Fibroblast of gingiva (primary cell): ENCODE results near the gene PRKG1.

Experiments
- DNase-seq: peaks from one replicate; pipeline ENCODE4 v3.0.0-alpha.2; 2011; ENCODE audit warnings: low read depth

The PRKG1 gene

DNA sequence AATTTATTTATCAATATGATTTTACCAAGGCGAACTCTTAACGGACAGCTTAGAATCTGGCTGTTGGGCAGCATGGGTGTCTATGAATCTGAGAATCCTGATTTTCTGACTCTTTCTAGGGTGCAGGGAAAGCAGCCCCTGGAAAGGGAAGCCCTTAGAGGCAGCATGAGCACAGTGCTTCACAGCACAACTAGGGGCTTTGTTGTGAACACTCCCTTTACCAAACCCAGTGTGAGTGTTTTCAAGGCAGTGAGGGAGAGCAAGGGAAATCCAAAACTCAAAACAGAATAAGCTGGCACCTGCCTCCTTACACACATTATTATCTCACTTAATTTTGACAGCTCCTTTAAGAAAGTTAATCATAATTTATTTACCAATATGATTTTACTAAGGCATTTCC is 741.4 kb downstream of the PRKG1 start:
- DNase-seq = no peak

DNA sequence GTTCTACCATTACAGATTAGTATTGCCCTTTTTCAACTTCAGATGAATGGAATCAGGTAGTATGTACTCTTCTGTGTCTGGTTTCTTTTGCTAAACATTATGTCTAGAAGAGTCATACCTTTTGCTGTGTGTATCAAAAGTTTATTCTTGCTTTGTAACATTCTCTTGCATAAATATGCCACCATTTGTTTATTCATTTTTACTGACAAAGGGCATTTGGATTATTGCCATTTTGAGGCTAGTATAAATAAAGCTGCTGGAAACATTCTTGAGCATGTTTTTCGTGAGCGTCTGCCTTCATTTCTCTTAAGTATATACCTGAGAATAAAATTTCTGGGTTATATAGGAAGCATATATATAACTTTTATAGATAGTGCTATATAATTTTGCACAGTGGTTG is 746.8 kb downstream of the PRKG1 start:
- no peak for DNase-seq

DNA sequence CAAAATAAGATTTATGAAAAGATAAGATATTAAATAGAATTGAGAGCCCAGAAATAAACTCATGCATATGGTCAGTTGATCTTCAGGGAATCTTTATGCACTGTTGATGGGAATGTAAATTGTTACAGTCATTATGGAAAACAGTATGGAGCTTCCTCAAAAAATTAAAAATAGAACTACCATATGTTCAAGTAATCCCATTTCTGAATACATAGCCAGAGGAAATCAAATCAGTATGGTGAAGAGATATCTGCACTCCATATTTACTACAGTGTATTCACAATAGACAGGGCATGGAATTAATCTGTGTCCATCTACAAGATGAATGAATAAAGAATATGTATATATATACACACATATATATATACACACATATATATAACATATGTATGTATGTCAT is 747.5 kb downstream of the PRKG1 start:
- DNase-seq = no peak

DNA sequence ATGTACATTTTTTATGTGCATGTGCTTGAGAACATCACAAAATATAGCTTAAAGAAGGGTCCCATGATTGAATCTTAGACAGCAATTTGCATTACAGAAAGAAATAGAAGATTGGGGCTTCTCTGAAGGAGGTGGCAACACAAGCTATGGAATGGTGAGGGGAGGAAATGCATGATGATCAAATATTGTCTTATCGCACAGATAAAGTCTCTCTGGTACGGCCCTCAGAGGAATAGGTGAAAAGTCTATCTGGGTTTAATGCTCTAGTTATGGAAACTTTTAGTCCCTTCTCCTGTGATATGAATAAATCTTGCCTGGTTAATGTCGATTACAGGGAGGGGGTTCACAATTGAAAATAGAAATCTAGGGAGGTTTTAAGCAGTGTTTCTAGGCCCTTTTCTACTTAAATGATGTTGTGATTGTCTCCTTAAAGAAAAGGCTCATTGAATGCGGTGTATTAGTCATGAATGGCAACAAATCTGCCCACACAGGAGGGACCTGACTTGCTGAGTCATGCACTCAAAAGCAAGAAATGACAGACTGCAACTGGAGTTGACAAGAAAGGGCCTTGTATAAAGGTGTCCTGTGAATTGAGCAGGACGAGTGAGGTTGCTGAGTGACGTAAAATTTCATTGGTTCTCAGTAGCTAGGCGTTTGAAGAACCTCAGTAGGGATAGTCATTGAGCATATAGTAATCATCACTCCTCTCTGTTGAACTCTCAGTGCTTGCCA is 758.5 kb downstream of the PRKG1 start:
- peak; percentile 22 for DNase-seq

DNA sequence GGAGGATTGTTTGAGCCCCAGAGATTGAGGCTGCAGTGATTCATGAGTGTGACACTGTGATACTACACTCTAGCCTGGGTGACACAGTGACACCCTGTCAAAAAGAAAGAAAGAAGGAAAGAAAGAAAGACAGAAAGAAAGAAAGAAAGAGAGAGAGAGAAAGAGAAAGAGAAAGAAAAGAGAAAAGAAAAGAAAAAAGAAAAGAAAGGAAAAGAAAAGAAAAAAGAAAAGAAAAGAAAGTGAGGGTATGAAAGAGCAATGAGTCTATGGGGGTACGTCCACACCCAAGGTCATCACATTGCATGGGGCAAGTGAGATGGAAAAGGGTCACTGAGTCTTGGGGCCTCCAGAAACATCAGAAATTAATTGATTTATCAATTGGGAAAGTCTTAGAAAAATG is 760.3 kb downstream of the PRKG1 start:
- no peak for DNase-seq

DNA sequence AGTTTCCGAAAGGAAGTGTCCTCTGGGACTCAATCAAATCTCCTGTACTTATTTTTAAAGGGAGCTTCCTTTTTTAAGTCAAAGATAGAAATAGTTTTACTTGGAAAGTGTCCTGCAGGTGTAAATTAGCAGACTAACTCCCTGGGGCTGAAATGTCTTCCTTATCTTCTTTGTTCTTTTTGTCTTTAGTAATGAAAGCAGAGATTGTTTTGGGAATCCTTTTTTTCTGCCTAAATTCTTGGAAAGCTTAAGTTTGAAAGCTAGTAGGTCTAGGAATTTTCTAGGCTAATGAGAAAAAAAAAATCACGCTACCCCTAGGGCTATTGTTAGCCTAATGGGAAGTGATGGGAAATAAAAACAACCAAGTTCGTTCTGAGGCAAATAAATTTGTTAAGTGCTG is 764.2 kb downstream of the PRKG1 start:
- no peak for DNase-seq

DNA sequence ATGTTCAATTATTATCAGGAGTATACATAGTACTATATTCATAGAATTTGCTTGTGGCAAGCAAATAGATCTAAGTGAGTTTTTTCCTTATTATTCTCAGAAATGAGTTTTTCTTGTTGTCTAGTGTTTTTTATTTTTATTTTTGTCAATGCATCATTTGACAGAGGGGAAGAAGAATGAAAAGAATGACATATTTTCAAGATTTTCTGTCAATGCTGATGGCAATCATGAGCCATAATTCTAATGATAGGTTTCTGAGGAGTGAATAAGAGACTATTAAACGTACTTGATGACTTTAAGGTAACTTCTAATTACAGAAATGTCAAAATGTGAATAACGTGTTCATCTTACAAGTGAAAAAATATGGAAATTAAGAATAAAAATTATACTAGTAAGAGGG is 769.7 kb downstream of the PRKG1 start:
- DNase-seq = no peak

DNA sequence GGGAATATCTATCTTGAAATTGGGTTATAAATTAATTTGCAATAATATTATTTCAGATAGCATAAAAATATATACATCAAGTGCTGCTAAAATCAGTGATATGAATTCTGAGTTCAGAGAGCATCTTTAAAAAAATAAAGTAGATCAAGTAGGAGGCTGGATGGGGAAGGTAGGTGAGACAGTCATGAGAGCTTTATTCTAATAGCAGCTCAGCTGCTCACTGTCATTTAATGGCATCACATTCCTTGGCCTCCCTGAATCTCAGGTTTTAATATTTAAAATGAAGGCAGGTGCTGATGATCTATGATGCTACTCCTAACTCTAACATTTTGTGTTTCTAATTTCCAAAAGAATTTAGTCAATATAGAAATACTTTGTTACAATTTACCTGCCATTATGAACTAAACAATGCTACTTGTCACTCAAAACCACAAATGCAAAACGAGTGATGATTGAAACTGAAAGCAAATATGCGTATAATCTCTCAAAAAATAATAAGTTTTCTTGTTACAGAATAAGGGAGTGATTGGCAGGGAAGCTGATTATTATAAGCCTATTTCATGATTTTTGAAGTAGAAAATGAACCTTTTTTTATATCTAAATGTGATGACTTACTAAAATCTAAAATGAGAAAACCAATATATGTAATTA is 772.7 kb downstream of the PRKG1 start:
- DNase-seq = no peak

DNA sequence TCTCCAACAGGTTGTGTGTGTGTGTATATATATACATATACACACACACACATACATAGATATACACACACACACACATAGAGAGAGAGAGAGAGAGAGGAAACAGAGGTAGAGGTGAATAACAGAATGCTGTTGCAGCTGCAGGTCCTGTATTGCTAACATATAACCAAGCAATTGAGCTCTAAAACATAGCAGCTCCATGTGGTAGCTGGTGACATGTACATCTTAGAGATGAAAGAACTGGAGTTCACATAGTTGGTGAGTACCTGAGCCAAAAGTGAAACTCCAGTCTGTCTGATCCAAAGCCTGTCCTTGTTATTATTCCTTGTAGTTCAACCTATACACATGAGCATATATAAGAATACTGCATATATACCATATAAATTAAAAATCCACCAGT is 778.0 kb downstream of the PRKG1 start:
- no peak for DNase-seq

DNA sequence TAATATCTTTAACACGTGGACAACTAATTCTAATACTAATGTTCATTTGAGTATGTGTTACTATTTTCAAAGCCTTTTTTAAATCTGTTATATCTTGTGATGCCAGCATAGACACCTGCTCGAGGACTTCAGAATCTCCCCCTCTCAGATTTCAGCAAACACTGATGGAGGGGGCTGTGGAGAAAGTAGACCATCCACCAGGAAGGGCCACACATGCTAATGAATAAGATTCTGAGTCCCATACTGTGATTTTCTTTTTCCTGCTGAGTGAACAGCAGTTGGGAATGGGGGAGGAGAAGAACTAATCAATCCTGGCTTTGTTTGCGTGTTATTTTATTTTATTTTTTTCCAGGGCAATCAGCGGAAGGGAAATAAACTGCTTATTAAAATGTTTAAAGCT is 783.0 kb downstream of the PRKG1 start:
- DNase-seq = no peak

DNA sequence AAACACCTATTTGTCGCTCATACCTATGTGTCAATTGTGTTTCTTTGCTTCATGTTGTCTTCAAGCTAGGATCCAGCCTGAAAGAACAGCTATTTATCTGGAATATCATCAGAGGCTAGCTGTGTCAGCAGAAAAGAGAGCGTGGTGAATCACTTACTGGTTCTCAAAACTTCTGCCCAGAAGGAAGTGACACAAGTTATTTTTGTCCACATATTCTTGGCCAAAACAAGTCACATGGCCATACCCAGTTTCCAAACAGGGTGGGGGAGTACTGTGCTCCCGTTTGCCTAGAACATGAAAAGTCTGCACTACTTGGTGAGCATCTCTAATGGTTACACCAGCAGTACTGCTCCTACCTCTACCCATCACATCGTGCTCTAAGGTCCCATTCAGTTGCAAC is 786.0 kb downstream of the PRKG1 start:
- DNase-seq = peak; percentile 60

DNA sequence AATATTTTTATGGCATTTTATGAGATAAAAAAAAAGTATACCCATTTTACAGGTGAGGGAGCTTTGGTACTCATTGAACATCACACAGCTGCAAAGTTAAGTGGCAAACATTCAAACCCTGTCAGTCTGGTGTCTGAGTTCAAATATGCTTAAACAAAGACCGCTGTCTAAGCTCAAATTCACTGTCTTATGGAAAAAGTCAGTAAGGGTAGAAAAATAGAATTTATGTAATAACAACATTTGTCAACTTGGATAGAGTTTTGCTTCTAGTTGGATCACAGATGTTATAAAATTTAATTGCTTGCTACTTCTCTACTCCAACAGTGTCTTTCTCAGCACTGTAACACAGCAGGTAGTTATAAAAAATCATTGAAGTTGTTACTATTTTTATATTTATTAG is 786.8 kb downstream of the PRKG1 start:
- no peak for DNase-seq

DNA sequence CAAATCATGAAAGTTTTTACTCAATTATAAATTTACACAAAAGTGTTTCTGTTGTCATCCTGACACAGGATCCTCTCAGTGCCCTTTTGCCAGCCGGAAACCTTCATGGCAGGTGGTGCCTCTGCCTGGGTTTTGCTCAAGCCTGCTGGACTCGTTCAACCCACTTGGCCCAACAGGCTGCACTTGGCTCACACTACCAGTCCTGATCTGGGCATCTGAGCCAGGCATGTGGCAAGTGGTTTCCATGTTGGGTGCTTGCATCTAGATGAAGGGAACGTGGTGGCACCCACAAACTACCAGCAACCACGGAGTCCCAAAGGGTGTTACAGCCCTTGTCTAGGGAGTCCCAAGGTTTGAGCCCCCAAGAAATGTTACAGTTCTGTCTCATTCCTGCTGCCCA is 787.4 kb downstream of the PRKG1 start:
- no peak for DNase-seq

DNA sequence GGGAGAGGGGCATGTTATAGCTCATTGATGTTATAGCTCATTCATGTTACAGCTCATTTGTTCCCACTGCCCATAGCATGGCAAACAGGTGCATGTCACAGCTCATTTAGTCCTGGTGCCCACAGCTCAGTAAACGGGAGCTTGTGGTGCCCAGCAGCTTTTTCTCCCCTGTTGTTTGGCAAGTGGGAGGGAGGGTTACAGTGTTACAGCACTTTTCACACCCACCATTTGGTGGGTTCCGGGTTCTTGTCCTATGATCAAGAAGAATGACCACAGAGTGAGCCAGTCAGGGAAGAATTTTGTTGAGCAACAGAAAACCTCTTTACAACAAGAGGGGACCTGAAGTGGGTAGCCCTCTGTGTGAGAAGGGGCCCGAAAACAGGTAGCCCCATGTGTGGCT is 787.9 kb downstream of the PRKG1 start:
- DNase-seq = no peak

DNA sequence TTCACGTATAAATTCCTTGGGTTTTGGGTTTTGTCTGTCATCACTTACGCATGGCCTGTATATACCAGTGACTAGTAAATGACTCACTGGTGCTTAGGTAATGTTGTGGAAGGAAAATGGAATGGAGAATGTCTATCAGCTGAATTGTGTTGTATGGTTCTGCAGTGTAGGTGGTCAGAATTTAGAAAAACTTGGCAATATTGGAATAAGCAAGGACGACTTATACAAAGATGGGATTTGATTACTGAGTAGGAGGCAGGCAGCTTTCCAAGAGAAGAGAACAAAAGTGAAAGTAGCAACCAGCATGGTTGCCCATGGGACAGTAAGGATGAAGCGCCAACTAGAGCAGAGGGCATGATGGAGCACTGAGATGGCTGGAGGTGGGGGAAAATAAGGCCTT is 793.7 kb downstream of the PRKG1 start:
- DNase-seq = peak; percentile 47

DNA sequence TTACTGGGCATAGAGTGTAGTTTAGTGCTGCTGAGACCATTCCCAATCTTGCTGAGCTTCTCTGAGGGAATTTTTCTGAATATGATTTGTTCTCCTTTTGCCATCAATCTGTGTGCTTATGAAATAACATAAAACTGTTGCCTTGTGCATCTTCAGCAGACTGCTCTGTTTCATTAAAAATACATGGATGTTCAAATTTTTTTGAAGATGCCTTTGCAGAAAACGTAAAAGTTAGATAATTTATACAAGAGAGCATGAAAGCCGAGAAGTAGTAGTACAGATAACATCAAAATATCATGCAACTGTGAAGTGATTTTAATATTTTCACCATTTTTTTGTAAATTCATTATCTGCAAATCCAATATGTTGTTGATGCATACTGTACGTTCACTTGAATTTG is 799.8 kb downstream of the PRKG1 start:
- no peak for DNase-seq

DNA sequence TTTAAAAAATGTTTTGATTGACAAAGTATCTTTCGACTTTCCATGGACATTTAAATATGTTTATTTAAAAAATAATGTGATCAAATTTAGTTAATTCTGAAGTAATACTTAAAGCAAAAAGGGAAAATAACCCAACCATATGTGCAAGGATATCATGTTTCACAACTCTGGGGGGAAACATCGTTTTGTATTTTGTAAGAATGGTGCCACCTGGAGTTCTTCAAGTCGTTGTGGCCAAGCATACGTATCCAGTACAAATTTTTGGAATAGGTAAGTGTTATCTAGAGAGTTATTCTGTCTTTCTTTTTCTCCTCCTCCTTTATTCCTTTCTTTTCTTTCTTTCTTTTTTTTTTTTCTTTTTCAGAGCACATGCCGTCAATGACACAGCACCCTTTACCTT is 801.3 kb downstream of the PRKG1 start:
- no peak for DNase-seq

DNA sequence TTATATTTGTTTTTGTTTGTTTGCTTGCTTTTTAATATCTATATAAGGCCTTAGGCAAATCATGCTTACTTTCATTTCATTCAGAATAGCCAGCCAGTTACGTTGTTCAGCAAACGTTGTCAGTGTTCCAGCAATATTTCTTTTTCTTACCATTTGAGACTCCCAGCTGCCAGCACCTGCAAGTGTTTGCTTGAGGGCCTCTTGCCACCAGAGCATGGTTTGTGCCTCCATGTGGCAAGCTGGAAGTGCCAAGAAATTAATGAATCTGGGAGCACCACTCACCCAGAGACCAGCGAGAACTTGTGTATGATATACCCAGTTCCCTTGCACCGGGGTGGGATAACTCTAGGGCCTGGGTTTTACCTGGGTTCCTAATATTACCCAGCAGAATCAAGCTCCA is 802.2 kb downstream of the PRKG1 start:
- no peak for DNase-seq

DNA sequence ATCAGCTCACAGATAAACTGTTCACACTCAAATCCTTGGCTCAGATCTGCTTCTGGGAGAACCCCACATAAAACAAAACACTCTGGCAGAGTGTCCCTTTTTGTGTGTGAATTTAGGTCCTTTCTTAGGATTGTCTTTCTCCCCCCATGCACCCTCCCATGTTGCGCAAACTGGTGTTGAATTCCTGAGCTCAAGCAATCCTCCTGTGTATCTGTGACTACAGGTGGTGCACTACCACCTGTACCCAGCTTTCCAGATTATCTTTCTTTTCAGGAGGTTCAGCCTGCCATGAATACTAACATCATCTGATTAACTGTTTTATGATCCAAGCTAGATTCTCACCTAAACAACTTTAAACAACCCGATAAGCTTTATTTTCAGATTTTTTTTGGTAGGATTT is 802.7 kb downstream of the PRKG1 start:
- DNase-seq = no peak

DNA sequence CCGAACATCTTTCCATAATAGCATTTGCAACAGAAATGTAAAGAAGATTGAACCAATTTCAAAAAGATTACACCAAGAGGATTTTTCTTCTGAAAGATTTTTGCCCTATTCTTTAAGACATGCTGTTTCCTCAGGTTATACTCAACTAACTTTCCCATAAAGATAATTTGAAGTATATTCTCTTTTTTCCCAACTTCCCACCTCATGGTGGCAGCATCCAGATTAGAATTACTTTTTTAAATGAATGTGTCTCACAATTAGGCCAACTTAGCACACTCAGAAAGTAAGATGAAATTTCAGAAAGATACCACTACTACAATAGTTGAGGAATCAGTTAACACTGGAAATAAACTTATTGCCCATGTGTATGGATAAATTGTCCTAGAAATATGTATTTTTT is 803.3 kb downstream of the PRKG1 start:
- DNase-seq = no peak

DNA sequence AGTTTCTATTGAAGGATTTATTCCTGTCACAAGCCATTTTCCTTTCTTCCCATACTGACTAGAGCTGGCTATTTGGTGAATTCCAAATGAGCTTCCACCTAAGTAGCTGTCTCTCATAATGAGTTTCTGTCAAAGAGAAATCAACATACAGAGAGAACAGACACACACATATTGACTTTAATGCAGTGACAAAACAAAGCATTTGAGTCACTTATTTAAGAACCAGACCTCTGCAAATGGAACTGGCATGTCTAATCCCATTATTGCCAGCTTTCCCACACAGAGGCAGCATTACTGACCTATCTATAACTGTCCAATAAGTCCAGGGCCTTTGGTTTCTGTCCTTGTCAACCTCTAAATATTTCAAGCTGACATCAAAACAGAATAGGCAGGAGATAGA is 804.4 kb downstream of the PRKG1 start:
- DNase-seq = no peak

DNA sequence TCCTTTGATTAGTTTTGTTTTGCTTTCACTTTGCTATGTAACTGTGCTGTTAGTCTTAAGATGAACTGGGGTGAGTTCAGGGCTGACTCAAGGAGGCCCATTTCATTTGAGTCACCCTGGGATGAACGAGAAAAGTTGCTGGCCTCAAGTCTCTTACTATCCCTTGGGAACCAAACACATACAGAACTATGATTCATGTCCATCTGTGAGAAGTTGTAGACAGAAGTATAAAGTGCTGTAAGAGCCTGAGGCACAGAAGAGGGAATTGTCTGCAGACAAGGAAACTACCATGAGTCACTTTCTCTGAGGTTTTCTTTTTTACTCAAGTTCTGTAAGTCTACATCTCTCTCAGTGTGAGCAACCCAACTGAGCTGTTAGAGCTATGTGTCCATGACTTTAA is 805.0 kb downstream of the PRKG1 start:
- peak; percentile 97 for DNase-seq

DNA sequence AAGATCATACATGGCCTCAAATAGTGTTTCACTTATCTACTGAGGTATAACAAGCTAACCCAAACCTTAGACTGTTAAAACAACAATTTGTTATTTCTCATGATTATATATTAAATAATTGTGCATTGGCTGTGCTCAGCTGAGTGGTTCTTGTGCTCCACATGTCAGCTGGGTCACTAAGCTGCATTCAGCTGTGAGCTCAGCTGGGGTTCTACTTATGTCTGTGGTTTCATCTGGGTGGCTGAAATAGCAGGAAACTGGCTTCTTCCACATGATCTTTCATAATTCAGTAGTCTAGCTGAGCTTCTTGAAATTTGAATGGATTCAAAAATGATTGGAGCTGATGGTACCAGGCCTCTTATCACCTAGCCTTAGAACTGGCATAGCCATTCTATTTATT is 806.9 kb downstream of the PRKG1 start:
- no peak for DNase-seq

DNA sequence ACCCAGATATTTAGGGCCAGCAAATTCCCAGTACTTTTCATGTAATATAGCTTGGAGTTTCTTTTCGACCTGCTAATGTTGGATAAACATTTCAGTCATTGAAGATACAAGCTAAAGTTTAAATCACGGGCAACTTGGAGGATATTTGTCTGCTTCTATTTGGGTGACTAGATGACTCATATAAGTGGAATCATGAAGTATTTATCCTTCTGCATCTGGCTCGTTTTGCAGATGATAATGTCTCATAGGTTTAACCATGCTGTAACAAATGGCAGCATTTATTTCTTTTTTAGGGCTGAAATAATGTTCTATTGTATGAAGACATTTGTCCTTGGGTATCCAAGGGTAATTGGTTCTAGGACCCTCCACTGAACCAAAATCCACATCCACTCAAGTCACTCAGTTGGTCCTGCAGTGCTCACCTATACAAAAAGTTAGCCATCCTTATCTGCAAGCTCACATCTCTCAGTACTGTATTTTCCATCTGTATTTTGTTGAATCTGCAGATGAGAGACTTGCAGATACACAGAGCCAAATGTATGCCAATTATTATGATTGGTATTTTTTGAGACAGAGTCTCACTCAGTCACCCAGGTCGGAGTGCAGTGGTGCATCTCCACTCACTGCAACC is 812.3 kb downstream of the PRKG1 start:
- DNase-seq = peak; percentile 50
